Activated naive CD4-positive, alpha-beta T cell treated with Interleukin-2 at 50 U/mL for 16 hours (primary cell): ENCODE measurements around the gene SDHD.
"Not testable (repeated sequence)": the region's sequence is repeated elsewhere in the genome, so short reads cannot be mapped to it uniquely, and the experiment has no call there.

Experiments used
- DNase-seq: peaks from one replicate; pipeline ENCODE4 v3.0.0-alpha.2; 2020

Gene SDHD

GRCh38 chr11:112086422-112087191, at the start of gene SDHD, which contains the start of gene TIMM8B:
SDHD (plus strand) TSS chr11:112086873; CDS start chr11:112086908, 35 bp downstream.
TIMM8B (minus strand) TSS chr11:112086756; CDS start chr11:112086723, 33 bp downstream.
- peak; percentile 95 for DNase-seq

DNA sequence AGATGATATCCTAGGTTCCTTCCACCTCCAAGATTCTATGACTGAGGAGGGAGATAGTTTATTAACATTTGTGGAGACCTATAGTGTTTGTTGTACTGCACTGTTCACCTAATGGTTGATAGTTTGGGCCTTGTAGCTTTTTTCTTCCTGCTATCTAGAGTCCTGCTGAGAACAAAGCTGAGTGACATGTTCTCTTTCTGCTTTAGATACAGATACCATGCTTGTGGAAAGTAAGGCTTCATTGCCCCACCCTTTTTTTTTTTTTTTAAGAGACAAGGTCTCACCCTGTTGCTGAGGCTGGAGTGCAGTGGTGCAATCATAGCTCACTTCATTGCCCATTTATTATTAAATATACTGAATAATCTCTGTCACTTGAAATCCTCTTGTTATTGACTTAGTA, 49.1 kb upstream of the SDHD start:
- DNase-seq = no peak

DNA sequence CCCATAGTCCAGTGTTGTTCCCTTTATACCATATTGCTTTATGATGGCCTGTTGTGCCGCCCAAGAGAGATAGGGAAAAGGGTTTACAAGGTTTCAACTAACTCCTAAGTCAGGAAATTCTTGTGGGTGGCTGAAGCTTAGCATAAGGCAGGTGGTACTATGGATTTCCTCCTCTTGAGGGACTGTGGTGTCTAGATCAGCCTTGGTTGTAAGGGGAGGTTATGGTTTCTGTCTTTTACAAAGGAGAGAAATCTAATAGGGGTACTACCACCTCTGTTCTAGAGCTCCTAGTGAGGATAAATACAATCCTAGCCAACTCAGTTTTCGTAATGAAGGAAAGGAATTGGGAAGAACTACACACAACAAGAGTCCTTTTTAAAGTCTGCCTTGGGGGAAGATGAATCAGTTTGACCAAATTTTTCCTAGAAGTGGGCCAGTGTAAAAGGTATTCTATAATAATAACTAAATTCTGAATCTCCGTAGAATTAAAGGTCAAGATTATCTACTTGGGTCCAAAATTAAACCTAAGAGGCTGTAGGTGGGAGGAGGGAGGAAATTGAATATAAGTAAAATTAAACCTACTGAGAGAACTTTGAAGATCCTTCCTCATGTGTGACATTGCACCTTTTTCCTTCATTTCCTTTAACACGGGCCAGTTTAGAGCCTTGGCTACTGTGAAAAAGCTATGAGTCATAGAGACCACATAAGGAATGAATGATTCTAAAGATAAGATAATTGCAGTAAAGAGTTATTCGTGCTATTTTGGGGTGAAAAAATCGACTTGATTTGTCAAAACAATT, 44.3 kb upstream of the SDHD start:
- DNase-seq = no peak

DNA sequence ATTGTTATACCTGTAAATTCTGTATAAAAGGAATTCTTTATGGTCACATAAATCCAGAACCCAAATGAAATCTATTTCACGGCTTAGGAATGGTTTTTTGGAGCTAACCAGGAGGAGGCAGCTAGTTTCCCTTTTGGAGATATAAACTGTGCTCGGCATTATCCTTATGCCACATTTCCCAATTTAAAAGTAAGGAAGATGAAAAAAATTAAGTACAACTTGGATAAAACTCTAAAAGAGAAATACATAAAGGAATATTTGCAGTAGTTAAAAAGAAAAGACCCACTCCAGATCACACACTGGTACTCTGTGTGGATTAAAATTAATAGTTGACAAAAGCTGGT, 43.7 kb upstream of the SDHD start:
- no peak for DNase-seq

GRCh38 chr11:112044961-112045360, 41.7 kb upstream of the SDHD start:
- DNase-seq = no peak

GRCh38 chr11:112046647-112047046, 40.0 kb upstream of the SDHD start:
- DNase-seq = not testable (repeated sequence)

- DNase-seq = not testable (repeated sequence)
These were observed 38.4 kb upstream of the SDHD start for GRCh38 chr11:112048256-112048655.

DNA sequence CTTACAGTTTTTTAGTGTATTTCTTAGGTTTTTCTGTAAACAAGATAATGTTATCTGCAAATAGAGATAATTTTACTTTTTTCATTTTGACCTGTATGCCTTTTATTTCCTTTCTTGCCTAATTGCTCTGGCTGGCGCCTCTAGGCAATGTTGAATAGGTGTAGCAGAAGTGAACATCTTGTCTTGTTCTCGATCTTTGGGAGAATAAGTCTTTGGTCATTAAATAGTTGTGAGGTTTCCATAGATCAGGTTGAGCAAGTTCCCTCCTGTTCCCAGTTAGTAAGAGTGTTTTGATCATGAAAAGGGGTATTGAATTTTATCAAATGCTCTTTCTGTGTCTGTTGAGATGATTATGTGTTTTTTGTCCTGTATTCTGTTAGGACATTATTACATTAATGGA, 36.9 kb upstream of the SDHD start:
- DNase-seq = no peak

- DNase-seq = no peak
These were observed 36.0 kb upstream of the SDHD start for GRCh38 chr11:112050721-112051120.

DNA sequence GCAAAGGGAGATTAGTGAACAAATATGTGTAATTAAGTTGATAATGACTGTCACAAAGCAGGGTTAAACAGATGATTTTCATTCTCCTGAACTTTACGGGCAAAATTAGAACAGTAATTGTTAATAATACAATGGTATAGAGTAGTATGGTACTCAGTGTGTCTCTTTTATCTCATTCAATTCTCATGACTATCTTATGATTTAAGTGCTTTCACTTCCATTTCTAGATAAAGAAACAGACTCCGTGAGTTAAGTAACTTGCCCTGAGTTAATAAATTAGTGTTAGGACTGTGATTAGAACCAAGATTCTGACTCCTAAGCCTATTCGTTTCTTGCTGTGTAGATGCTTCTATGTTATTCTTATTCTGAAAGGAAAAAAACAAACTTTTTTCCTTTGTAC, 34.9 kb upstream of the SDHD start:
- no peak for DNase-seq

DNA sequence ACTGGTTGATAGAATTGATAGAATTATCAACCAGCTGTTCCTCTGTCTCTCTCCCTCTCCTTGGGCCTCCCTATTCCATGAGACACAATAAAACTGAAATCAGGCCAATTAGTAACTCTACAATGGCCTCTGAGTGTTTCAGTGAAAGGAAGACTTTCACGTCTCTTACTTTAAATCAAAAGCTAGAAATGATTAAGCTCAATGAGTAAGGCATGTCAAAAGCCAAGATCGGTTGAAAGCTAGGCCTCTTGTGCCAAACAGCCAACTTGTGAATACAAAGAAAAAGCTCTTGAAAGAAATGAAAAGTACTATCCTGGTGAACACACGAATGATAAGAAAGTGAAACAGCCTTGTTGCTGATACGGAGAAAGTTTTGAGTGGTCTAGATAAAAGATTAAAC, 29.5 kb upstream of the SDHD start:
- DNase-seq = no peak

DNA sequence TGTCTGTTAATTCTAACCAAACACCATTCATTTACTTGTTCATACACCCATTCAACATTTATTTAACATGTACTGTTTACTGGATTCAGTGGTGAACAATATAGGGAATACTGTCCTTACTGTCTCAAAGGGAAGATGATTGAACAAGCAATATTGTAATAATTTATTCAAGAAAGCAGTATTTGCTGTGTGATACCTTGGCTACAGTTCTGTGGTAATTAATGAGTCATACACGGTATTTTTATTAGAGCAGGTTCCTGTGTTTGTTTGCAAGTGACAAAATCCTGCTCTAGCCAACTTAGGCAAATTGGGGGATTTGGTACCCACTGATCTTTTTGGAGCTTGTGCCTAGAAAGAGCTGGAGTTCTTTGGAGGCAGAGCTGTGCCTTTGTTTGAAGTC, 28.6 kb upstream of the SDHD start:
- no peak for DNase-seq

GRCh38 chr11:112062923-112063322, 23.8 kb upstream of the SDHD start:
- DNase-seq = no peak

DNA sequence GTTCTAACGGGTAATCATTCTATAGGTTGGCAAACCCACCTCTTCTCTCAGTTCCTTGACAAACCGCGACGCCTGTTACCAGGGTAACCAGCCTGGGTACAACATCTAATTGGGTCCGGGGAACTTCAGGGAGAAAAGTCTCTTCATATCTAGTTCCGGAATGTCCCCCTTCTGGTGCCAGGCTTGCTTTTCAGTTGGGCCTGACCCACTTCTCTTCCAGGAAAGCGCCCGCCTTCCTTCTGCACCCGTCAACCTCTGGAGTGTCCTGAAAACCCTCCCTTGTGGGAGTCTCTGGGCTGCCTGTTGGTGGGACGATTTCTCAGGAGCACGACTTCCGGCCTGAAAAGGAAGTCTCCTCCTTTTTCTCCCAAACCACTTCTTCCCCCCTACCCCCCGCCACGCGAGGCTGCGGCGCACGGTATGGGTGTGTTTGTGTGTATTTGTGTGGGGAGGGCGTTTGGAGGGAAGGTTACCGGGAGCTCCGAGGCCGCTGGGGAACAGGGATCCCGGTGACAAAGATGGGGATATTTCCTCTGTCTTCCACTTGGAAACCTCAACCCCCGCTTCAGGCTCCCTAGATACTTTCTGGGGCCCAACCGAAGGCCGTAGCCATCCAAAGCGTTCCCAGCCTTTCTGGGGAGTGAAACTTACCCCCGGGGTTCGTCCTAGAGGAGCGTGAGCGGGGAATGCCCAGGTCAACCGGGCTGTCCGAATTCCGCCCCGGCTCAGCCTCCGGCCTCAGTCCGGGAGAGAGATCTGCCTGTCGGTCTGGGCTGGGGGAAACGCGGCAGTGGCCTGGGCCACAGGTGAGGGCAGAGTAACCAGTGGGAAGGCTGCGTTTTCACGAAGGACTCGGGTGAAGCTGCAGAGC, 12.5 kb upstream of the SDHD start, which contains the start of the genes NKAPD1 and PIH1D2:
NKAPD1 (plus strand) TSS at position 359 of the 871 bp plus-strand sequence. CDS start 1,276 bp downstream, outside the sequence.
PIH1D2 (minus strand) TSS at position 77 of the 871 bp plus-strand sequence. CDS start 843 bp downstream, outside the sequence.
- peak; percentile 82 for DNase-seq

GRCh38 chr11:112082729-112083128, 3.9 kb upstream of the SDHD start:
- peak; percentile 20 for DNase-seq

DNA sequence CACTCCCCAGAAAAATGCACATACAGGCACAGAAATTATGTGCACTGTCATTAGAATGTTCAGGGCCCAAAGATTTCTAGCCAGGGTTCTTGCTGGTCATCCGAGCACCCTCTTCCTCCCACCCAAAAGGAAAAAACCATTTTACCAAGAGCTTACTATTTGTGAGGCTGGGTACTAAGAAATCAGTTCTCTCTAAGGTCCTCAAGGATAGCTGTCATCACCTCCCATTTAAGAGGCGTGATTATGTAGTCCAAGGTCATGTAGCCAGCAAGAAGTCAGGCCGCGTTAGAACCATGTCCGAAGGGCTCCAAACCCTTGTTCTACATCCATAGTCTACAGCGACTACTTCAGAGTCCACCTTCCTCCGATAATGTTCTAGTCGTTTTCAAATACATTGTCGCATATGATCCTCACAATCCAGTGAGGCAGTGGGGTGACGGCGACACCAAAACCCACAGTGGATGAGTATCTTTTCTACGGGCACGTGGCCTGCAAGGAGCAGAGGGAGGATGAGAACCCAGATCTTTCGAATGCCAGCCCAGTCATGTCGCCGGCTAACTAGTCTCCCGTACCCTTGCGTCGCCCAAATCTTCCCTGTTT, 751 bp upstream of the SDHD start:
- DNase-seq = peak; percentile 49

GRCh38 chr11:112087212-112087611, 539 bp downstream of the SDHD start:
- DNase-seq = no peak

GRCh38 chr11:112095302-112095701, 8.6 kb downstream of the SDHD start:
- DNase-seq = not testable (repeated sequence)

DNA sequence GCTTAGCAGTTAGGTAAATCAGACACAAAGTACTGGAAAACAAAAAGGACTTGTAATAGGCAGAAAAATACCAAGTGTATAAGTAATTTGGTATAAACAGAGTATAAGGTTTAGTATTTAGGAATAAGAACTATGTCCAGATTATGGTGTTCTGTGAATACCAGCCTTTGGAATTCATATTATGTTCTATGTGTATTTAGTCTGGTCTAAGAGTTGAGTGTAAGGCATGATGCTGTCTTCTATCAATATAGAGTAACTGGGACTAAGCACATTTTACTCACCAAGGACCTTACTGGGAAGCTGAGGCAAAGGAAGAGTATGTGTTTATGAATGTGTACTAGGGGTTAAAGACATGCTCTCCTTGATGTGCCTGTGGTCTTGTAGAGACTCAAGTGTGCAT, 9.5 kb downstream of the SDHD start:
- DNase-seq = no peak

- DNase-seq = no peak
These were observed 11.3 kb downstream of the SDHD start for GRCh38 chr11:112097734-112098528.

GRCh38 chr11:112100462-112100861, 13.8 kb downstream of the SDHD start:
- DNase-seq = no peak

- DNase-seq = no peak
These were observed 16.8 kb downstream of the SDHD start for GRCh38 chr11:112103446-112103845.
